Fibroblast of pulmonary artery (primary cell): ENCODE measurements around the gene TOE1.
A peak's percentile ranks its signal among the peaks of the same experiment; 100 is the strongest.

Source experiments
- DNase-seq: peaks from one replicate; pipeline ENCODE4 v3.0.0-alpha.2; 2010; ENCODE audit warnings: low read depth
- H3K4me3 ChIP-seq: replicated peaks from 2 replicates; pipeline ENCODE4 v1.5.1; 2011; ENCODE audit warnings: low read depth, mild to moderate bottlenecking, control low read depth, low read length, moderate library complexity
- CTCF ChIP-seq: IDR thresholded peaks from 2 replicates; pipeline ENCODE4 v1.5.1; 2011; ENCODE audit warnings: mild to moderate bottlenecking, control low read depth, low read length, inconsistent platforms; ENCODE audit errors: missing control alignments

Gene TOE1

DNA sequence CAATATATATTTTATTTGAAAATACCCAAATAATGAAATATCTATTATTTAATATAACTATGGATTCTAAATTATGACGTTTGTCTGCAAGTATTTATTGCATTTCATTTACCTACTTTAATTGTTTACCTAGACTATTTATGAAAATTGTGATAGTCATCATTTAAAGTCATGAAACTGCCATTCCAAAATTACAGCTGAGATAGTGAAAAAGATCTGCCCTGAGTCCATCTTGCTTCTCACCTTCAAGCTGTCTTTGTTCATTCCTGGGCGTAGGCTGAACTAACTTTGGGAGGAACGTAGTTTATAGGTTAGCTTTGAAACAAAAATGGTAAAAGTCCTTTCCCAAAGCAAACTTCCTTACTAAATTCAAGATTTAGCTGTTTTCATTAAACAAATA, 25.7 kb upstream of the TOE1 start:
- no peak for TF ChIP-seq CTCF
- DNase-seq: no peak
- H3K4me3 ChIP-seq: no peak overlapping the region

DNA sequence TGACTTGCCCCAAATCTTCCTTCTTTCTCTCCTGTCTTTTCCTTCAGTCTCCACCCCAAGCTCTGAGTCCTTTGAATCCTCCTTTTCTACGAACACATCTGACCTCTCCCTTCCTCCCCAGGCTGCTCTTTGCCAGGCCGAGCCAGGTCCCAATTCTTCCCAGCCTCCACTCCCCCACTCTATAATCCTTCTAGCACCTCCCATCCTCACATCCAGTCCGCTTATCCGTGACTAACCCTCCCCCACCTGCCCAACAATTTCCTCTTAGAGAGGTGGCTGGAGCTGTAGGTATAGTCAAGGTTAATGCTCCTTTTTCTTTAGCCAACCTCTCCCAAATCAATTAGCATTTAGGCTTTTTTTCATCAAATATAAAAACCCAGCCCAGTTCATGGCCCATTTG, 22.8 kb upstream of the TOE1 start:
- no peak overlapping the region for H3K4me3 ChIP-seq
- no peak for TF ChIP-seq CTCF
- no peak for DNase-seq

DNA sequence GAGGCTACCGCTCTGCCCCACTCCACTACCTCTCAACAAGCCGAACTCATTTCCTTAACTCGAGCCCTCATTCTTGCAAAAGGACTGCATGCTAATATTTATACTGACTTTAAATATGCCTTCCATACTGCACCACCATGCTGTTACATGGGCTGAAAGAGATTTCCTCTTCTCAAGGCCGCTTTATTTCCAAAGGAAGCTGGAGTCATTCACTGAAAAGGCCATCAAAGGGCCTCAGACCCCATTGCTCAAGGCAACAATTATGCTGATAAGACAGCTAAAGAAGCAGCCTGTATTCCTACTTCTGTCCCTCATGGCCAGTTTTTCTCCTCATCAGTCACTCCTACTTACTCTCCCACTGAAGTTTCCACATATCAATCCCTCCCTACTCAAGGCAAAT, 20.2 kb upstream of the TOE1 start:
- no peak for DNase-seq
- no peak overlapping the region for H3K4me3 ChIP-seq
- no peak for TF ChIP-seq CTCF

- no peak for DNase-seq
- H3K4me3 ChIP-seq: no peak overlapping the region
- no peak for TF ChIP-seq CTCF
Measured at GRCh38 chr1:45321444-45321843, 18.5 kb upstream of the TOE1 start.

DNA sequence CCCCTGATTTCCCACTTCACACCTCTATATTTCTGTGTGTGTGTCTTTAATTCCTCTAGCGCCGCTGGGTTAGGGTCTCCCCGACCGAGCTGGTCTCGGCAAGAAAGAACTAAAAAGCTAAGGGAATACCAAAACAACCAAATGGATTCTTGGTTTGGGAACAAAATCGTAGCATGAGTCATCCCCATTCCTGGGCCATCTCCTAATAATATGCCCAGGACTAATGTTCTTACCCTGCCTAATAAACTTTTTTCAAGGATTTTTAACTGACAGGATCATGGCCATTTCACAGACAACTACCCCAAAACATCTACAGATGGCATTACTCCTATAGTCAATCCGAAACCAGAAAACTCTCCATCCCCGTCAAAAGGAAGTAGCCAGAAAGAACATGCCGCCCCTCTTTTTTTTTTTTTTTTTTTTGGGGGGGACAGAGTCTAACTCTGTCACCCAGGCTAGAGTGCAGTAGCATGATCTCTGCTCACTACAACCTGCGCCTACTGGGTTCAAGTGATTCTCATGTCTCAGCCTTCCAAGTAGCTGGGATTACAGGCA, 17.4 kb upstream of the TOE1 start:
- no peak overlapping the region for H3K4me3 ChIP-seq
- DNase-seq: no peak
- no peak for TF ChIP-seq CTCF

GRCh38 chr1:45325851-45326506, 14.0 kb upstream of the TOE1 start:
- peak; percentile 17 for DNase-seq
- no peak for TF ChIP-seq CTCF
- H3K4me3 ChIP-seq: peak overlapping the region; percentile 54
